SU-DHL-6 (cell line): ENCODE results near the gene GPR65.

ENCODE experiments used
- H2AFZ ChIP-seq: fragments of 200-600 bp; sonication (generic); 2 replicates; pipeline ENCODE4 v1.6.1; 2014; ENCODE audit warnings: low read depth, mild to moderate bottlenecking, moderate library complexity, mixed read lengths, antibody characterized with exemption, low read length; ENCODE audit not compliant: severe bottlenecking
- H3F3A ChIP-seq: fragments of 200-600 bp; shearing (Covaris generic); 2 replicates; pipeline ENCODE4 v1.6.0; 2016; ENCODE audit warnings: antibody characterized with exemption, mild to moderate bottlenecking; ENCODE audit not compliant: insufficient read depth
- H3K27ac ChIP-seq: fragments of 200-600 bp; sonication (generic); 2 replicates; pipeline ENCODE4 v1.5.1; 2016; ENCODE audit warnings: low read depth, mild to moderate bottlenecking, low read length, moderate library complexity, mixed read lengths
- H3K27me3 ChIP-seq: fragments of 200-600 bp; sonication (generic), shearing (Covaris generic); 2 replicates; pipeline ENCODE4 v1.6.0; 2014; ENCODE audit warnings: mild to moderate bottlenecking, low read length
- H3K36me3 ChIP-seq: fragments of 200-600 bp; sonication (generic); 2 replicates; pipeline ENCODE4 v1.6.1; 2014; ENCODE audit warnings: mild to moderate bottlenecking, low read length, mixed read lengths
- H3K4me2 ChIP-seq: fragments of 300-600, 200-600 bp; shearing (Covaris generic), sonication (generic); 2 replicates; pipeline ENCODE4 v1.6.0; 2014; ENCODE audit warnings: low read length, low read depth, mild to moderate bottlenecking; ENCODE audit not compliant: poor library complexity, severe bottlenecking
- H3K4me3 ChIP-seq: fragments of 200-600 bp; sonication (generic); 2 replicates; pipeline ENCODE4 v1.5.1; 2014; ENCODE audit warnings: antibody characterized with exemption, low read length, mild to moderate bottlenecking, mixed read lengths; ENCODE audit not compliant: insufficient read depth, poor library complexity, severe bottlenecking
- H3K79me2 ChIP-seq: fragments of 200-600 bp; sonication (generic); 2 replicates; pipeline ENCODE4 v1.6.1; 2014; ENCODE audit warnings: mild to moderate bottlenecking, low read length, moderate library complexity; ENCODE audit not compliant: insufficient read depth
- H3K9ac ChIP-seq: fragments of 200-600 bp; sonication (generic); 2 replicates; pipeline ENCODE4 v1.7.0; 2014; ENCODE audit warnings: mild to moderate bottlenecking, low read length
- H3K9me2 ChIP-seq: fragments of 200-600 bp; sonication (generic); replicated peaks from 2 replicates; pipeline ENCODE4 v1.6.1; 2014; ENCODE audit warnings: low read length; ENCODE audit not compliant: insufficient read depth
- H3K9me3 ChIP-seq: fragments of 200-600 bp; sonication (generic); 2 replicates; pipeline ENCODE4 v1.6.1; 2014; ENCODE audit warnings: low read length, mixed read lengths; ENCODE audit not compliant: insufficient read depth
- H4K20me1 ChIP-seq: fragments of 200-600 bp; sonication (generic); 2 replicates; pipeline ENCODE4 v1.6.1; 2014; ENCODE audit warnings: low read depth, mild to moderate bottlenecking, antibody characterized with exemption, low read length, moderate library complexity, mixed read lengths
- CTCF ChIP-seq: fragments of 200-600 bp; sonication (generic); IDR thresholded peaks from one replicate; pipeline ENCODE4 v1.5.1; 2017; ENCODE audit warnings: antibody characterized with exemption, mild to moderate bottlenecking, low read length, moderate library complexity; ENCODE audit not compliant: insufficient read depth, poor library complexity, severe bottlenecking
- EZH2phosphoT487 ChIP-seq: fragments of 200-600 bp; sonication (generic), shearing (Covaris generic); conservative IDR thresholded peaks from 2 replicates; pipeline ENCODE4 v1.6.1; 2018; ENCODE audit warnings: mild to moderate bottlenecking, antibody characterized with exemption, low read length, moderate library complexity, mixed read lengths

Gene GPR65

GRCh38 chr14:87996291-87996592 lies 8.7 kb upstream of the GPR65 start:
- TF ChIP-seq CTCF (no peak), EZH2phosphoT487 (no peak)
- no peak overlapping the region for H3K4me3 ChIP-seq
- H3K27ac ChIP-seq = no peak overlapping the region
- no peaks in the 10 kb centered on the region for H3K36me3 ChIP-seq
- no peaks in the 10 kb centered on the region for H4K20me1 ChIP-seq
- no peaks in the 10 kb centered on the region for H3K79me2 ChIP-seq
- no peak overlapping the region for H3K4me2 ChIP-seq
- H3K9ac ChIP-seq = no peak overlapping the region
- no peaks in the 10 kb centered on the region for H3F3A ChIP-seq
- H2AFZ ChIP-seq = no peak overlapping the region
- H3K9me3 ChIP-seq = no peaks in the 10 kb centered on the region
- no peaks in the 10 kb centered on the region for H3K27me3 ChIP-seq
- no peaks in the 10 kb centered on the region for H3K9me2 ChIP-seq

GRCh38 chr14:87998482-87998881 lies 6.5 kb upstream of the GPR65 start:
- H3K27ac ChIP-seq = no peak overlapping the region
- H3K36me3 ChIP-seq = no peaks in the 10 kb centered on the region
- no peaks in the 10 kb centered on the region for H3F3A ChIP-seq
- H3K4me2 ChIP-seq = no peak overlapping the region
- no peak overlapping the region for H3K4me3 ChIP-seq
- no peak overlapping the region for H2AFZ ChIP-seq
- no peaks in the 10 kb centered on the region for H4K20me1 ChIP-seq
- H3K27me3 ChIP-seq = no peaks in the 10 kb centered on the region
- TF ChIP-seq EZH2phosphoT487 = no peak
- TF ChIP-seq CTCF = no peak
- no peaks in the 10 kb centered on the region for H3K9me2 ChIP-seq
- H3K79me2 ChIP-seq = no peaks in the 10 kb centered on the region
- H3K9me3 ChIP-seq = no peaks in the 10 kb centered on the region
- no peak overlapping the region for H3K9ac ChIP-seq

- H3K36me3 ChIP-seq = no peaks in the 10 kb centered on the region
- no peak overlapping the region for H3K4me2 ChIP-seq
- H3K4me3 ChIP-seq = no peak overlapping the region
- no peak overlapping the region for H3K9ac ChIP-seq
- H3F3A ChIP-seq = no peaks in the 10 kb centered on the region
- no peaks in the 10 kb centered on the region for H3K9me2 ChIP-seq
- H3K79me2 ChIP-seq = no peaks in the 10 kb centered on the region
- H2AFZ ChIP-seq = no peak overlapping the region
- no peaks in the 10 kb centered on the region for H3K27me3 ChIP-seq
- H3K9me3 ChIP-seq = no peaks in the 10 kb centered on the region
- no peak overlapping the region for H3K27ac ChIP-seq
- no peaks in the 10 kb centered on the region for H4K20me1 ChIP-seq
- no peak for TF ChIP-seq EZH2phosphoT487
Measured at GRCh38 chr14:87999277-87999676, 5.7 kb upstream of the GPR65 start.

GRCh38 chr14:88002421-88003075 lies 2.4 kb upstream of the GPR65 start:
- Histone ChIP-seq H3K9me2 (no peaks in the 10 kb centered on the region), H3K79me2 (peaks cover 23% of the 10 kb centered on the region), H3K9ac (no peak overlapping the region), H3K4me3 (no peak overlapping the region), H4K20me1 (no peaks in the 10 kb centered on the region), H3K27me3 (no peaks in the 10 kb centered on the region), H3K27ac (no peak overlapping the region), H3F3A (peaks cover 15% of the 10 kb centered on the region), H3K36me3 (no peaks in the 10 kb centered on the region), H2AFZ (no peak overlapping the region), H3K4me2 (no peak overlapping the region), H3K9me3 (no peaks in the 10 kb centered on the region)
- no peak for TF ChIP-seq EZH2phosphoT487
- no peak for TF ChIP-seq CTCF
